Gastroesophageal sphincter (tissue), 3 donors: ENCODE results near the gene ATG4C.

Source experiments
- EP300 ChIP-seq: sonication (generic); formaldehyde crosslinking; IDR thresholded peaks from one replicate; pipeline ENCODE4 v1.6.1; 2017; ENCODE audit warnings: antibody characterized with exemption, mild to moderate bottlenecking
- TF ChIP-seq, protein P1 (sequence below), 4 experiments: fragments of 200-600 bp in 2 of 4; fragments of 450-650 bp in 2 of 4; sonication (generic) in 1 of 4; IDR thresholded peaks; one replicate each; pipeline ENCODE4 v1.5.1; 2017 to 2019; ENCODE audit warnings: antibody characterized with exemption in 4 of 4, mild to moderate bottlenecking in 2 of 4, moderate library complexity in 2 of 4

DNA sequence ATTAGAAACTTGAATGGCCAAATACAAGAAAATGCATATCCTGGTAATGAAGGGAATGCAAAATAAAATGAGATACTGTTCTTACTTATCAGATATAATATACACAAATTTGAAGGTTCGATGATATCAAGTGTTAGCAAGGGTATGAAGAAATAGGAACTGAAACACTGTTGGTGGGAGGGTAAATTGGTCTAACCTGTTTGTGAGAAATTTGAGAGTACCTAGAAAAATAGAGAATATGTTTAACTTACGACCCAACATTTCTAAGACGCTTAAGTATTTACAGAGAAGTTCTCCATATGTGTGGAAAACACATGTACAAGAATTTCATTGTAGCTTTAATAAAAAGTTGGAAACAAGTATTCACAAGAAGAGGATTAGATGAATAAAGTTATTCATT lies 25.9 kb downstream of the ATG4C start:
- TF ChIP-seq, protein P1, sequence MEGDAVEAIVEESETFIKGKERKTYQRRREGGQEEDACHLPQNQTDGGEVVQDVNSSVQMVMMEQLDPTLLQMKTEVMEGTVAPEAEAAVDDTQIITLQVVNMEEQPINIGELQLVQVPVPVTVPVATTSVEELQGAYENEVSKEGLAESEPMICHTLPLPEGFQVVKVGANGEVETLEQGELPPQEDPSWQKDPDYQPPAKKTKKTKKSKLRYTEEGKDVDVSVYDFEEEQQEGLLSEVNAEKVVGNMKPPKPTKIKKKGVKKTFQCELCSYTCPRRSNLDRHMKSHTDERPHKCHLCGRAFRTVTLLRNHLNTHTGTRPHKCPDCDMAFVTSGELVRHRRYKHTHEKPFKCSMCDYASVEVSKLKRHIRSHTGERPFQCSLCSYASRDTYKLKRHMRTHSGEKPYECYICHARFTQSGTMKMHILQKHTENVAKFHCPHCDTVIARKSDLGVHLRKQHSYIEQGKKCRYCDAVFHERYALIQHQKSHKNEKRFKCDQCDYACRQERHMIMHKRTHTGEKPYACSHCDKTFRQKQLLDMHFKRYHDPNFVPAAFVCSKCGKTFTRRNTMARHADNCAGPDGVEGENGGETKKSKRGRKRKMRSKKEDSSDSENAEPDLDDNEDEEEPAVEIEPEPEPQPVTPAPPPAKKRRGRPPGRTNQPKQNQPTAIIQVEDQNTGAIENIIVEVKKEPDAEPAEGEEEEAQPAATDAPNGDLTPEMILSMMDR (IDR thresholded peaks at IDR 0.05), result no peak
- TF ChIP-seq EP300, result no peak
